C4-2B (cell line): ENCODE data around the gene PAX4.

ENCODE experiments used
- ZFX ChIP-seq: fragments of 450-650 bp; IDR thresholded peaks from 2 replicates; pipeline ENCODE4 v1.6.1; 2017
- TF ChIP-seq, protein P1 (sequence below): fragments of 450-650 bp; conservative IDR thresholded peaks from 2 replicates; pipeline ENCODE4 v1.5.1; 2017; ENCODE audit warnings: mild to moderate bottlenecking

GRCh38 chr7:127618042-127618441 is at the start of gene PAX4:
- TF ChIP-seq, protein P1, sequence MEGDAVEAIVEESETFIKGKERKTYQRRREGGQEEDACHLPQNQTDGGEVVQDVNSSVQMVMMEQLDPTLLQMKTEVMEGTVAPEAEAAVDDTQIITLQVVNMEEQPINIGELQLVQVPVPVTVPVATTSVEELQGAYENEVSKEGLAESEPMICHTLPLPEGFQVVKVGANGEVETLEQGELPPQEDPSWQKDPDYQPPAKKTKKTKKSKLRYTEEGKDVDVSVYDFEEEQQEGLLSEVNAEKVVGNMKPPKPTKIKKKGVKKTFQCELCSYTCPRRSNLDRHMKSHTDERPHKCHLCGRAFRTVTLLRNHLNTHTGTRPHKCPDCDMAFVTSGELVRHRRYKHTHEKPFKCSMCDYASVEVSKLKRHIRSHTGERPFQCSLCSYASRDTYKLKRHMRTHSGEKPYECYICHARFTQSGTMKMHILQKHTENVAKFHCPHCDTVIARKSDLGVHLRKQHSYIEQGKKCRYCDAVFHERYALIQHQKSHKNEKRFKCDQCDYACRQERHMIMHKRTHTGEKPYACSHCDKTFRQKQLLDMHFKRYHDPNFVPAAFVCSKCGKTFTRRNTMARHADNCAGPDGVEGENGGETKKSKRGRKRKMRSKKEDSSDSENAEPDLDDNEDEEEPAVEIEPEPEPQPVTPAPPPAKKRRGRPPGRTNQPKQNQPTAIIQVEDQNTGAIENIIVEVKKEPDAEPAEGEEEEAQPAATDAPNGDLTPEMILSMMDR: no peak
- no peak for TF ChIP-seq ZFX
